ENCODE data around the gene GTF3C5. TPM values are rescaled to one million over a fixed set of nuclear protein-coding genes. Genes with fewer than 3 reads are reported as not detected.

GTF3C5 gene
- polyA plus RNA-seq, 1 of the 3 experiments (the other 2 are of a cell fraction): 57.3 TPM

DNA sequence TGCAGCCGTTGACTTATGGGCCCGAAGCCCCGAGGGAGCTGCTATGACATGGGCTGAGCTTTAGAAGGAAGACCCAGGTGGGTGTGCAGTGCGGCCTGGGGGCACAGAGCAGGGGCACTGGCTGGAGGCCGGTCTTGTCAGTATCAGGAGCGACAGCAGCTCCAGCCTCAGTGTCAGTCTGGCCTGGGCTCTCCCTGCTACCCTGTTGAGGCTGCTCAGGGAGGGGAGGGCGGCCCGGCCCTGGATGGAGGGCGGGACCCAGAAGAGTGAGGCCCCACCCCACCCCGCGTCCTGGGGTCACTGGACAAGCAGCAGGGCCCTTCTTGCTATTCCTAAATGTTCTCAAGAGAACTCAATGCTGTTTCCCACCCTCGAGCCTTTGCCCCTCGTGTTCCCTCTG lies 34.3 kb upstream of the GTF3C5 start:
- POLR2A ChIA-PET: no interaction called here
- TF ChIP-seq RCOR1 (IDR thresholded peaks at IDR 0.05; ENCODE audit: low read length) (no peak), EZH2phosphoT487 (IDR thresholded peaks at IDR 0.05; ENCODE audit: borderline replicate concordance, low read depth) (no peak), FOSL2 (IDR thresholded peaks at IDR 0.05; ENCODE audit: borderline replicate concordance, low read depth) (no peak), NFIC (IDR thresholded peaks at IDR 0.05; ENCODE audit: borderline replicate concordance) (no peak), RFX5 (IDR thresholded peaks at IDR 0.05; ENCODE audit: low read length) (no peak), FOXM1 (IDR thresholded peaks at IDR 0.05; ENCODE audit: low read depth) (no peak), MEF2A (IDR thresholded peaks at IDR 0.05; ENCODE audit: borderline replicate concordance, low read depth) (no peak), TAF1 (IDR thresholded peaks at IDR 0.05; ENCODE audit: borderline replicate concordance, low read depth, low read length) (no peak), NRF1 (IDR thresholded peaks at IDR 0.05; ENCODE audit: low read depth, low read length) (no peak), SIN3A (IDR thresholded peaks at IDR 0.05; ENCODE audit: borderline replicate concordance, low read depth, low read length) (no peak), FOXJ3 (CRISPR knock-in tag; IDR thresholded peaks at IDR 0.05) (no peak), MXI1 (IDR thresholded peaks at IDR 0.05; ENCODE audit: low read depth, low read length) (no peak), TEAD4 (IDR thresholded peaks at IDR 0.05; ENCODE audit: borderline replicate concordance, insufficient read depth) (no peak)
- TF ChIP-seq, protein P1, sequence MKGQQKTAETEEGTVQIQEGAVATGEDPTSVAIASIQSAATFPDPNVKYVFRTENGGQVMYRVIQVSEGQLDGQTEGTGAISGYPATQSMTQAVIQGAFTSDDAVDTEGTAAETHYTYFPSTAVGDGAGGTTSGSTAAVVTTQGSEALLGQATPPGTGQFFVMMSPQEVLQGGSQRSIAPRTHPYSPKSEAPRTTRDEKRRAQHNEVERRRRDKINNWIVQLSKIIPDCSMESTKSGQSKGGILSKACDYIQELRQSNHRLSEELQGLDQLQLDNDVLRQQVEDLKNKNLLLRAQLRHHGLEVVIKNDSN (IDR thresholded peaks at IDR 0.05; ENCODE audit: borderline replicate concordance, low read depth): no peak
- TF ChIP-seq, protein P2, sequence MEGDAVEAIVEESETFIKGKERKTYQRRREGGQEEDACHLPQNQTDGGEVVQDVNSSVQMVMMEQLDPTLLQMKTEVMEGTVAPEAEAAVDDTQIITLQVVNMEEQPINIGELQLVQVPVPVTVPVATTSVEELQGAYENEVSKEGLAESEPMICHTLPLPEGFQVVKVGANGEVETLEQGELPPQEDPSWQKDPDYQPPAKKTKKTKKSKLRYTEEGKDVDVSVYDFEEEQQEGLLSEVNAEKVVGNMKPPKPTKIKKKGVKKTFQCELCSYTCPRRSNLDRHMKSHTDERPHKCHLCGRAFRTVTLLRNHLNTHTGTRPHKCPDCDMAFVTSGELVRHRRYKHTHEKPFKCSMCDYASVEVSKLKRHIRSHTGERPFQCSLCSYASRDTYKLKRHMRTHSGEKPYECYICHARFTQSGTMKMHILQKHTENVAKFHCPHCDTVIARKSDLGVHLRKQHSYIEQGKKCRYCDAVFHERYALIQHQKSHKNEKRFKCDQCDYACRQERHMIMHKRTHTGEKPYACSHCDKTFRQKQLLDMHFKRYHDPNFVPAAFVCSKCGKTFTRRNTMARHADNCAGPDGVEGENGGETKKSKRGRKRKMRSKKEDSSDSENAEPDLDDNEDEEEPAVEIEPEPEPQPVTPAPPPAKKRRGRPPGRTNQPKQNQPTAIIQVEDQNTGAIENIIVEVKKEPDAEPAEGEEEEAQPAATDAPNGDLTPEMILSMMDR (IDR thresholded peaks at IDR 0.05): no peak
- TF ChIP-seq, protein P3, sequence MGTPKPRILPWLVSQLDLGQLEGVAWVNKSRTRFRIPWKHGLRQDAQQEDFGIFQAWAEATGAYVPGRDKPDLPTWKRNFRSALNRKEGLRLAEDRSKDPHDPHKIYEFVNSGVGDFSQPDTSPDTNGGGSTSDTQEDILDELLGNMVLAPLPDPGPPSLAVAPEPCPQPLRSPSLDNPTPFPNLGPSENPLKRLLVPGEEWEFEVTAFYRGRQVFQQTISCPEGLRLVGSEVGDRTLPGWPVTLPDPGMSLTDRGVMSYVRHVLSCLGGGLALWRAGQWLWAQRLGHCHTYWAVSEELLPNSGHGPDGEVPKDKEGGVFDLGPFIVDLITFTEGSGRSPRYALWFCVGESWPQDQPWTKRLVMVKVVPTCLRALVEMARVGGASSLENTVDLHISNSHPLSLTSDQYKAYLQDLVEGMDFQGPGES (IDR thresholded peaks at IDR 0.05; ENCODE audit: low read depth, low read length): no peak
- TF ChIP-seq, protein P4, sequence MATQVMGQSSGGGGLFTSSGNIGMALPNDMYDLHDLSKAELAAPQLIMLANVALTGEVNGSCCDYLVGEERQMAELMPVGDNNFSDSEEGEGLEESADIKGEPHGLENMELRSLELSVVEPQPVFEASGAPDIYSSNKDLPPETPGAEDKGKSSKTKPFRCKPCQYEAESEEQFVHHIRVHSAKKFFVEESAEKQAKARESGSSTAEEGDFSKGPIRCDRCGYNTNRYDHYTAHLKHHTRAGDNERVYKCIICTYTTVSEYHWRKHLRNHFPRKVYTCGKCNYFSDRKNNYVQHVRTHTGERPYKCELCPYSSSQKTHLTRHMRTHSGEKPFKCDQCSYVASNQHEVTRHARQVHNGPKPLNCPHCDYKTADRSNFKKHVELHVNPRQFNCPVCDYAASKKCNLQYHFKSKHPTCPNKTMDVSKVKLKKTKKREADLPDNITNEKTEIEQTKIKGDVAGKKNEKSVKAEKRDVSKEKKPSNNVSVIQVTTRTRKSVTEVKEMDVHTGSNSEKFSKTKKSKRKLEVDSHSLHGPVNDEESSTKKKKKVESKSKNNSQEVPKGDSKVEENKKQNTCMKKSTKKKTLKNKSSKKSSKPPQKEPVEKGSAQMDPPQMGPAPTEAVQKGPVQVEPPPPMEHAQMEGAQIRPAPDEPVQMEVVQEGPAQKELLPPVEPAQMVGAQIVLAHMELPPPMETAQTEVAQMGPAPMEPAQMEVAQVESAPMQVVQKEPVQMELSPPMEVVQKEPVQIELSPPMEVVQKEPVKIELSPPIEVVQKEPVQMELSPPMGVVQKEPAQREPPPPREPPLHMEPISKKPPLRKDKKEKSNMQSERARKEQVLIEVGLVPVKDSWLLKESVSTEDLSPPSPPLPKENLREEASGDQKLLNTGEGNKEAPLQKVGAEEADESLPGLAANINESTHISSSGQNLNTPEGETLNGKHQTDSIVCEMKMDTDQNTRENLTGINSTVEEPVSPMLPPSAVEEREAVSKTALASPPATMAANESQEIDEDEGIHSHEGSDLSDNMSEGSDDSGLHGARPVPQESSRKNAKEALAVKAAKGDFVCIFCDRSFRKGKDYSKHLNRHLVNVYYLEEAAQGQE (IDR thresholded peaks at IDR 0.05; ENCODE audit: low read depth, low read length): no peak
- TF ChIP-seq, protein P5, sequence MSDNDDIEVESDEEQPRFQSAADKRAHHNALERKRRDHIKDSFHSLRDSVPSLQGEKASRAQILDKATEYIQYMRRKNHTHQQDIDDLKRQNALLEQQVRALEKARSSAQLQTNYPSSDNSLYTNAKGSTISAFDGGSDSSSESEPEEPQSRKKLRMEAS (IDR thresholded peaks at IDR 0.05; ENCODE audit: low read depth): no peak
- TF ChIP-seq, protein P6, sequence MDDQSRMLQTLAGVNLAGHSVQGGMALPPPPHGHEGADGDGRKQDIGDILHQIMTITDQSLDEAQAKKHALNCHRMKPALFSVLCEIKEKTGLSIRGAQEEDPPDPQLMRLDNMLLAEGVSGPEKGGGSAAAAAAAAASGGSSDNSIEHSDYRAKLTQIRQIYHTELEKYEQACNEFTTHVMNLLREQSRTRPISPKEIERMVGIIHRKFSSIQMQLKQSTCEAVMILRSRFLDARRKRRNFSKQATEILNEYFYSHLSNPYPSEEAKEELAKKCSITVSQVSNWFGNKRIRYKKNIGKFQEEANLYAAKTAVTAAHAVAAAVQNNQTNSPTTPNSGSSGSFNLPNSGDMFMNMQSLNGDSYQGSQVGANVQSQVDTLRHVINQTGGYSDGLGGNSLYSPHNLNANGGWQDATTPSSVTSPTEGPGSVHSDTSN (IDR thresholded peaks at IDR 0.05): no peak
- WGBS (ENCODE audit: low lambda C conversion rate): 61% methylated on average over 11 of the region's 13 CpGs

More for the DNA sequence above, 34.3 kb upstream of the GTF3C5 start:
- no peak overlapping the region for H3K27ac ChIP-seq (ENCODE audit: low read depth in 2 of 2, low read length in 1 of 2)
- H3F3A ChIP-seq (replicated peaks; ENCODE audit: insufficient read depth): no peaks in the 10 kb centered on the region
- no peaks in the 10 kb centered on the region for H3K9me3 ChIP-seq
- no peak overlapping the region for H2AFZ ChIP-seq (ENCODE audit: low read depth)
- CTCF ChIA-PET: interaction anchor here (1.0 to 3.9 kb wide), 2 partner anchors 25 to 26 kb away, joined by 4 to 25 read pairs; no protein-coding TSS in a partner anchor
- H4K20me1 ChIP-seq (ENCODE audit: insufficient read depth): no peaks in the 10 kb centered on the region
- H3K4me3 ChIP-seq (ENCODE audit: low read depth in 2 of 2, low read length in 1 of 2): no peak overlapping the region
- no peak overlapping the region for H3K9ac ChIP-seq
- no peaks in the 10 kb centered on the region for H3K9me2 ChIP-seq
- no peaks in the 10 kb centered on the region; a peak in 1 of 4 replicates for H3K4me1 ChIP-seq (ENCODE audit: control insufficient read depth in 1 of 2, insufficient read depth in 2 of 2, low read depth in 1 of 2, low read length in 1 of 2)
- no peaks in the 10 kb centered on the region for H3K36me3 ChIP-seq (replicated peaks in 1 of 2; ENCODE audit: control insufficient read depth in 1 of 2, insufficient read depth in 2 of 2, low read length in 1 of 2)
- H3K27me3 ChIP-seq (ENCODE audit: insufficient read depth): peaks cover 54% of the 10 kb centered on the region
- peak; percentile 11 for DNase-seq
- no peaks in the 10 kb centered on the region for H3K79me2 ChIP-seq (ENCODE audit: insufficient read depth)
- no peak overlapping the region for H3K4me2 ChIP-seq

All from SK-N-SH (cell line).